ENCODE measurements around the gene GJD3. TPM values are rescaled to one million over a fixed set of nuclear protein-coding genes. Genes with fewer than 3 reads are reported as not detected.

Gene GJD3
- total RNA-seq, 1 donor from 2014 or later, result not detected

DNA sequence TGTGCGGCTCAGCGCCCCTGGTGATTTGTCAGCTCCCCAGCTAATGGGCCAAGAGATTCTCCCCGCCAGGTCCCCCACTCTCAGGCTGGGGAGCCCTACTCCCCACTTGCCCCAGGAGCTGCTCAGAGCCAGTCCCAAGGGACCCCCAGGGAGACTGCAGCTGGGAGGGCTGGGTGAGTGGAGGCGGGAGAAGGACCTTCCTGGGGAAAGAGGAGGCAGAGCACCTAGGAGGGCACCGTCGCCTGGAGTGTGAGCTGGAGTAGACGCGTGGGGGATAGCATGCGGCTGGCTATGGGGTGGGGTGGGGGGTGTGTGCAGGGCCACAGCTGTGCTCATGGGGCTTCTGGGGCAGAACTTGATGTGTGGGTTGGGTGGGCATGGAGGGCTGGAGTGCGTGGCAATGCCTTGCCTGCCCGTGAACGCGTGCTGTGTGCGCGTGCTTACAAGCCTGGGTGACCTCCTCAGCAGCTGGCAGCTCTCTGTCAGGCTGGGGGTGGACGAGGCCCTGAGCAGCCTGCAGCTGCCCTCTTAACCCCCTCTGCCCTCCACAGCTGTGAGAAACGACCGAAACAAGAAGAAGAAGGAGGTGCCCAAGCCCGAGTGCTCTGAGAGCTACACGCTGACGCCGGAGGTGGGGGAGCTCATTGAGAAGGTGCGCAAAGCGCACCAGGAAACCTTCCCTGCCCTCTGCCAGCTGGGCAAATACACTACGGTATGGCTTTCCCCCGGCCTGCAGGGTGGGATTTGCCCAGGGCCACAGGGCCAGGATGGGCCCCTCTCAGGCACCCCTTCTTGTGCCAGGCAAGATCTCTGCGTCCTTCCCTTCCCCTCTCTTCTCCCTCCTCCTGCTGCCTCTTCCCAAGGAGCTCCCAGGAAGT is 12.9 kb downstream of the GJD3 start:
- Histone ChIP-seq H3K4me1 (peaks cover 22 to 36% of the 10 kb centered on the region in 2 donors), H3K4me3 (no peak overlapping the region), H3K27ac (no peak overlapping the region), H3K36me3 (peaks cover 41 to 69% of the 10 kb centered on the region in 2 donors), H3K27me3 (no peaks in the 10 kb centered on the region), H3K9me3 (no peaks in the 10 kb centered on the region)
- intact Hi-C loops (cut with DNase I), result no loop called here
- TF ChIP-seq, protein P1, sequence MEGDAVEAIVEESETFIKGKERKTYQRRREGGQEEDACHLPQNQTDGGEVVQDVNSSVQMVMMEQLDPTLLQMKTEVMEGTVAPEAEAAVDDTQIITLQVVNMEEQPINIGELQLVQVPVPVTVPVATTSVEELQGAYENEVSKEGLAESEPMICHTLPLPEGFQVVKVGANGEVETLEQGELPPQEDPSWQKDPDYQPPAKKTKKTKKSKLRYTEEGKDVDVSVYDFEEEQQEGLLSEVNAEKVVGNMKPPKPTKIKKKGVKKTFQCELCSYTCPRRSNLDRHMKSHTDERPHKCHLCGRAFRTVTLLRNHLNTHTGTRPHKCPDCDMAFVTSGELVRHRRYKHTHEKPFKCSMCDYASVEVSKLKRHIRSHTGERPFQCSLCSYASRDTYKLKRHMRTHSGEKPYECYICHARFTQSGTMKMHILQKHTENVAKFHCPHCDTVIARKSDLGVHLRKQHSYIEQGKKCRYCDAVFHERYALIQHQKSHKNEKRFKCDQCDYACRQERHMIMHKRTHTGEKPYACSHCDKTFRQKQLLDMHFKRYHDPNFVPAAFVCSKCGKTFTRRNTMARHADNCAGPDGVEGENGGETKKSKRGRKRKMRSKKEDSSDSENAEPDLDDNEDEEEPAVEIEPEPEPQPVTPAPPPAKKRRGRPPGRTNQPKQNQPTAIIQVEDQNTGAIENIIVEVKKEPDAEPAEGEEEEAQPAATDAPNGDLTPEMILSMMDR (IDR thresholded peaks at IDR 0.05), result no peak
- no peak for DNase-seq (ENCODE audit: low spot score in 2 of 2)

DNA sequence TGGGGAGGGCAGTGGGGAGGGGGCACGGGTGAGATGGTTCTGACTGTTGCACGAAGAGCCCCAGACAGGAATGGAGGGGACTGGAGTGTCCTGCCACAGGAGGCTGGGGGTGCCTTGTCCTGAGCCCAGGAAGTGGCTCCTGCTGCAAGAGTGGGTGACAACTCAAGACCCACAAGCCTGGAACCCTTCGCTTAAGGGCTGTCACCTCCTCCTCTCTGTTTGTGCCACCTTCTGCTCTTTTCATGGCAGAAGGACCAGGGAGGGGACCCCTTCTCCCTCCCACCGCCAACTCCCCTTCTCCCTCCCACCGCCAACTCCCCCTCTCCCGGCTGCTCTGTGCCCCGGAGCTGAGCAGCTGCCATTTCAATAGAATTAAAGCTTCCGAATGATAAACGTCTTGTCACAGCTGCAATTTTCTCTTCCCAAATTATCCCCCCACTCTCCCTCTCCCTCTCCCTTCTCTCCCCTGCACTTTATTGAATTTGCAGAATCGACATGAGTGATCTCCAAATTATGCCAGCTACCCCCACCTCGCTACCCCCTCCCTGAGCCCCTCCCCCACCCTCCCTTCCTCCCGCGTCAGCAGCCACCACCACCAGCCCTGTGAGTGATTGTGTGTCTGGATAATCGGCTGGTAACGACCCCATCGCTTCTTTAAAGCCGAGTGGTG is 13.7 kb downstream of the GJD3 start:
- no peak overlapping the region for H3K4me3 ChIP-seq
- peaks cover 35 to 61% of the 10 kb centered on the region in 2 donors for H3K36me3 ChIP-seq
- peak overlapping the region in 1 of 2 donors; percentile 21 for H3K27ac ChIP-seq
- TF ChIP-seq, protein P1 (IDR thresholded peaks at IDR 0.05), result no peak
- H3K9me3 ChIP-seq, result no peaks in the 10 kb centered on the region
- DNase-seq (ENCODE audit: low spot score in 2 of 2), result no peak
- H3K27me3 ChIP-seq, result no peaks in the 10 kb centered on the region
- intact Hi-C loops (cut with DNase I), result no loop called here
- H3K4me1 ChIP-seq, result peaks cover 27 to 42% of the 10 kb centered on the region in 2 donors

DNA sequence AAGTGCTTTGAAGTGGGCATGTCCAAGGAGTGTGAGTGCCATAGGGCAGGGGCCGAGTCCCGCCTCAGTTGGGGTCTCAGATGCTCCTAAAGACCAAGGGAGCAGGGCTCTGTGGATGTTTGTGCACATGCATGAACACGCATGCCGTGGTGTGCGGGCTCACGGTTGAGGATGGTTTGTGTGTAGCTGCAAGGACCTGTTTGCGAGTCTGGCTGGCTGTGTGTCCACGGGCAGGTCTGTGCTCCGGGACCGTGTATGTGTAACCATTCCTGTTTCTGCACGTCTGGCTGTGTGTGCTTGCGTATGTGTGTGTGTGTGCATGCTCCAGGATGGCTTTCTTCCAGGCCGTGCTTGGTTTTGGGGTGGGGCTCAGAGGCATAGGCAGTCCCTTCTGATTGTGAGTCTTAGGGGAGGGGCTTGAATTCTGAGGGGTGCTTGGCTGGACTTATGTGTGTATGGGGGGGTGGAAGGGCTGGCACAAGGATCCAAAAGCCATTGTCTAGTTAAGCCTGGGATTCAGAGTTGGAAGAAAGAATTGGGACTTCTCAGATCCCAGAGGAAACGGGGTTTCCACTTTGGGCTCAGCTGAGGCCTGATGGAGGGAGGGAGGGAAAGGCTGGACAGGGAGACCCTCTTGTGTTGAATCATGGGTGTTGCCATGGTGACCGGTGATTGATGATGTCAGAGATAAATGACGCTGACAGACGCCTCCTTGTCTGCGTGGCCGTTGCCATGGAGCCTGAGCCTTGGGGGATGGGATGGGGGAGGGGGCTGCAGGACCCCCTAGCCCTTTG is 14.4 kb downstream of the GJD3 start:
- Histone ChIP-seq H3K36me3 (peaks cover 31 to 54% of the 10 kb centered on the region in 2 donors), H3K4me3 (no peak overlapping the region), H3K4me1 (peaks cover 29 to 48% of the 10 kb centered on the region in 2 donors), H3K9me3 (no peaks in the 10 kb centered on the region), H3K27ac (peak overlapping the region in 1 of 2 donors; percentile 21), H3K27me3 (no peaks in the 10 kb centered on the region)
- intact Hi-C loops (cut with DNase I), result no loop called here
- DNase-seq (ENCODE audit: low spot score in 2 of 2), result no peak
- TF ChIP-seq, protein P1 (IDR thresholded peaks at IDR 0.05), result no peak

DNA sequence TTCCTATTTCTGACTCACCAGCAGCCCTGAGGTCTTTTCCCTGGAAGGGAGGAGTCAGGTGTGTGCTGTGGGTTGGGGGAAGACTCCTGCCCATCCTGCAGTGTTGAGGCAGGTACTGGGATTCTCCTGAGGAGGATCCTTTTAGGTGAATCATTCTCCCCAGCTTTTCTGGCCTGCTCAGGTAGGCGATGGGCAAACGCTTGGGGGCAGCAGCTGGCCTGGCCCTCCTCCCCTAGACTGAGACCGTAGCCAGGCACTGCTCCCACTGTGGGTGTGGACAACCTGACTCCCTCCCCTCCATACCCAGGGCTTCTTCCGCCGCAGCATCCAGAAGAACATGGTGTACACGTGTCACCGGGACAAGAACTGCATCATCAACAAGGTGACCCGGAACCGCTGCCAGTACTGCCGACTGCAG is 15.1 kb downstream of the GJD3 start:
- H3K9me3 ChIP-seq, result no peaks in the 10 kb centered on the region
- H3K4me3 ChIP-seq, result no peak overlapping the region
- H3K4me1 ChIP-seq, result peaks cover 29 to 53% of the 10 kb centered on the region in 2 donors
- DNase-seq (ENCODE audit: low spot score in 2 of 2), result no peak
- TF ChIP-seq, protein P1 (IDR thresholded peaks at IDR 0.05), result no peak
- H3K27me3 ChIP-seq, result no peaks in the 10 kb centered on the region
- intact Hi-C loops (cut with DNase I), result no loop called here
- H3K27ac ChIP-seq, result peak overlapping the region in 1 of 2 donors; percentile 7
- H3K36me3 ChIP-seq, result peaks cover 27 to 48% of the 10 kb centered on the region in 2 donors
